ENCODE measurements around the gene SGCG.
"Not testable (repeated sequence)": the region's sequence is repeated elsewhere in the genome, so short reads cannot be mapped to it uniquely, and the experiment has no call there.

Gene SGCG

DNA sequence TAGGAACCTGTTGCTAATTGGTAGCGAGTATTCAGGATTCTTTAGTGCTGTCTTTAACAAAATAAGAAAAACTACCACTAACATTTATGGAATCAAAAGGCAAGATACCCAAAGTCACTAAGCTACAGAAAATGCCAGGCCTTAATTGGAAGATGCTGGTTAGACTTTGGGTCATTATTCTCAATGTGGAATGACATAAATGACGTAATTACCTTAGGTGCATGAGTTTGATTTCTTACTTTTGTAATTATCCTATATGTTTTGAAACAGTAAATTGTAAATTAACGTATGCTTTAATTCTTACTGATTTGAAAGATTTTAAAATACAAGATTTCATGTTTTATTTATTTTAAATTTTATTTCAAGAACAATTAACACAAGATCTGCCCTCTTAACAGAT is 25.0 kb downstream of the SGCG start:
- no peak for DNase-seq (ENCODE audit: low read depth in 2 of 2)

DNA sequence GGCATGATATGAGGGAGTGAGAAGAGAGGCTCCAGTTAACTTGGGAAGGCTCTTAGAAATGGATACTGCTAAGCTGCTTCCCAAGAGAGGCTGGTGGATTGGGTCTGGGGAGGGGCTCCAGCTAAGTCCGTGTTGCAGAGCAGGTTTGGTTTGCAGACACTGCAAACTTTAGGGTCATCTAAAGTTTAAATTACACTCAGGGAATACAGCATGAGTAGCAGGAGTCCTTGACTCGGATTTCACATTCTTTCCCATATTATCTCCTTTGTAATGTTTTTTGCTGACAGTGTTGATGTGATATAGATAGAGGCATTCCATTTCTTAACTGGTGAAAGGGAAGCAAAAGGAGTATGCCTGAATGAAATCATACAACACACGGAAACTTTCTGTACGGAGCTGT is 31.9 kb downstream of the SGCG start:
- DNase-seq (ENCODE audit: low read depth in 2 of 2): peak; percentile 26 to 30

DNA sequence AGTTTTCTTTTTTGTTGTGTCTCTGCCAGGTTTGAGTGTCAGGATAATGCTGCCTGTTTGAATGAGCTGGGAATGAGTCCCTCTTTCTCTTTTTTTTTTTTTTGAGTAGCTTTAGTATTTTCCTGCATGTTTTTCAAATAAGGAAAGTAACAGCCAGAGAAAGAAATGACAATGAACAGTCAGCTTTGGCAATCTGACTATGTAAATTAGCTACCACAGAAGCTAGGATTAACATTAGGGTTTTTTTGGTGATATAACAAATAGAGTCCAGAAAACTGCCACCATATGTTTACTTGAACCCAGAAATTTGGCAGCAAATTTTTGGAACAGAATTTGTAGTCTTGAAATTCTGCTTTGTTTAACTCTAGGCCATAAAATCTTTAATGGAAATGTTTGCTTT is 50.5 kb downstream of the SGCG start:
- DNase-seq (ENCODE audit: low read depth in 2 of 2): no peak

GRCh38 chr13:23235994-23236393 is 55.2 kb downstream of the SGCG start:
- no peak for DNase-seq (ENCODE audit: low read depth in 2 of 2)

- DNase-seq (ENCODE audit: low read depth in 2 of 2): no peak
These were observed 62.3 kb downstream of the SGCG start for GRCh38 chr13:23243066-23243465.

GRCh38 chr13:23248410-23248809 is 67.6 kb downstream of the SGCG start:
- DNase-seq (ENCODE audit: low read depth in 2 of 2): not testable (repeated sequence)

GRCh38 chr13:23254506-23254905 is 73.7 kb downstream of the SGCG start:
- no peak for DNase-seq (ENCODE audit: low read depth in 2 of 2)

- DNase-seq (ENCODE audit: low read depth in 2 of 2): no peak
These were observed 86.8 kb downstream of the SGCG start for GRCh38 chr13:23267571-23267970.

DNA sequence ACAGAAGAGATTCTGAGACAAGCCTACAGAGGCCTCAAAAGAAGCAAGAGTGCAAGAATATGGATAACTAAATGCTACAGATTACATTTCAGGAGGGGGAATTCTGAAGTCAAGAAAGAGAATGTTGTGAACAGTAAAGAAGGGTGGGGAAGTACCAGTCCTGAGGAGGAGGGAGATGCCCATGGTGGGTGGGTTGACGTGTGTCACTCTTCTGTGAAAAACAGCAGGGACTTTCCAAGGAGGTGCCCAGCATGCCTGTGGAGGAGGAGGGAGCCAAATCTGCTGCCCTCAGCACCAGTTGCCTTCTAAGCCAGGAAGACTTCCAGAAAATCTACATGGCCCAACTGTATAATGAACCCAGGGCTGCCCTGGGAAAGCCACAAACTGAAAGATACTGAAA is 87.7 kb downstream of the SGCG start:
- no peak for DNase-seq (ENCODE audit: low read depth in 2 of 2)

DNA sequence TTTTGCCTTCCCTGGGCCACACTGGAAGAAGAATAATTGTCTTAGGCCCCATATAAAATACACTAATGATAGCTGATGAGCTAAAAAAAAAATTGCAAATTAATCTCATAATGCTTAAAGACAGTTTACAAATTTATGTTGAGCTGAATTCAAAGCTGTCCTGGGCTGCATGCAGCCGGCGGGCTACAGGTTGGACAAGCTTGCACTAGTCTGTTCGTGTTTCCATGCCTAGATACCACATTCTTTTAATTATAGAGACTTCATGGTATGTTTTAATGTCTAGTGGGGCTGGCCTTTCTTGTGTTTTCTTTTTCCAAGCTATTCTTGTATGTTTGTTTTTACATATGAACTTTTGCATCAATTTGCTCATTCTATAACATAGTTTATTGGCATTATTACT is 90.6 kb downstream of the SGCG start:
- no peak for DNase-seq (ENCODE audit: low read depth in 2 of 2)

- no peak for DNase-seq (ENCODE audit: low read depth in 2 of 2)
These were observed 92.7 kb downstream of the SGCG start for GRCh38 chr13:23273498-23273897.

- no peak for DNase-seq (ENCODE audit: low read depth in 2 of 2)
These were observed 98.5 kb downstream of the SGCG start for GRCh38 chr13:23279321-23279720.

- DNase-seq (ENCODE audit: low read depth in 2 of 2): no peak
These were observed 107.8 kb downstream of the SGCG start for GRCh38 chr13:23288564-23288963.

DNA sequence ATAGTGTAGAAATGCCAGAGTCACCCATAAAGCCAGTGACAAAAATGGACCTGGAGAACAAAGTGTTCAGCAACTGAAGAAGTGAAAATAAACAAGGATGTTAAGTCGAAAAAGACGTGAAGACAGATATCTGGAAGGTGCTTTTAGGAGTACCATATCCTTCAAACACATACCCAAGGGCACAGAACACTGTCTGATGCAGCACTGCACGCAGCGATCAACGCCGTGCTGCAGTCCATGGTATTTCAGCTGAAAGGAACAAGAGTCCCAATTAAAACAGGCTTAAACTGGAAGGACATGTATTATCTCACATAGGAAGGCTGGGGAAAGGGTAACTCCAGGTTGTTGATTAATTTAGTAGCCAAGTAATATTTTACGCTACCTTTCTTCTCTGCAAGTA is 108.2 kb downstream of the SGCG start:
- no peak for DNase-seq (ENCODE audit: low read depth in 2 of 2)

DNA sequence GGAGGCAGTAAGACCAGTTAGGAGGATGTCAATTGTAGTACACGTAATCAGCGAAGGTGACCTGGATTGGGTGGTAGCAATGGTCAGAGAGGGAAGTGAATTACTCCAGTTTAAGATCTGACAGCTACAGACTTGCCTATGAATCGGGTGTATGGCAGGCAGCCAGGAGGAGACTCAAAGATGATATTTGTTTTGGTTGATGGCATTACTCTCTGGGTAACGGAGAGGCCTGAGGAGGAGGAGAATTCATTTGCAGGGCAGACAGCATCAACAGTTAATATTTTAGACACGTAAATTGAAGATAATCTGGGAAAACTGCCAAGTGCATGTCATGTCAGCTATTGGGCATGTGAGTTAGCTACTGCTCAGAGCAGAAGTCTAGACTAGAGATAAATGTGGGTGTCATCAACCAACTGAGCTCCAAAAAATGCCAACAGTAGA is 109.2 kb downstream of the SGCG start:
- peak; percentile 13 to 15 for DNase-seq (ENCODE audit: low read depth in 2 of 2)

DNA sequence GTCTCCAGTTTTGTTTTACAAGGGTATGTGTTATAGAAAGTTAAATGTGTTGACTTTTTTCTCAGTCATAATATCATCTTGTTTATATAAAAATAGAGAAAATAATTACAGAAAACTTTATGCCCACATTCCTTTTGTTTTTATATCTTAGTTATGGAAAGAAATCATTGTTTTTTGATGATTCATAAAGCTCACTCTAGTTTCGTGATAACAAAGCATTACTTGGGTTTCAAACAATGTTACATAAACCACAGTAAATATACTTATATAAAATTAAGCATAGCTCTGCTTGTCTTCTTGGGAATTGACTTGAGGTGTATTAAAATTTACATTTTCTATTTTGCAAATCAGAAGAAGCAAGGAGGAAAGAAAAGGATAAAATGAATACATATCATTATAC is 111.8 kb downstream of the SGCG start:
- DNase-seq (ENCODE audit: low read depth in 2 of 2): no peak

GRCh38 chr13:23314837-23315236 is 134.1 kb downstream of the SGCG start:
- not testable (repeated sequence) for DNase-seq (ENCODE audit: low read depth in 2 of 2)

- DNase-seq (ENCODE audit: low read depth in 2 of 2): no peak
These were observed 139.1 kb downstream of the SGCG start for GRCh38 chr13:23319883-23320224.

DNA sequence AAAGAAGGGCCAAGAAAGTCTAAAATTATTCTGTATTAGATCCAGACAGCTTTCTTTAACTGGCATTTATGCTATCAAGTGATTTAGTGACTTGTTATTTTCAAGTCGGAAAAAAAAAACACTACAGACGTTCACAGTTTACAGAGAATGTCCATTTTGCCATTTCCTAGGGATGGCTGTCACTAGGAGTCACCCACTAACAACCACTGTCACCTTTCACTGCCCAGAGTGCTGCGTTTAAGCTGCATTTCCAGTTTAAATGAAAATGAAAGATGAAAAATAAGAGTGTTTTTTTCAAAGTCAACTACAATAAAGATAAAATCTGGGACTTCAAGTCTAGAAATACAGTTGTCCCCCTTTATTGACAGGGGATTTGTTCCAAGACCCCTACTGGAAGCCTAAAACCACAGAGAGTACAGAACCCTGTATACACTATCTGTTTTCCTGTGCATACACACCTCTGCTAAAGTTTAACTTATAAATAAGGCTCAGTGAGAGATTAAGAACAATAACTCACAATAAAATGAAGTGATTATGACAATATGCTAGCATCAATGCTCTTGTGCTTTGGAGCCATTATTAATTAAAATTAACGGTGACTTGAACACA is 140.3 kb downstream of the SGCG start:
- DNase-seq (ENCODE audit: low read depth in 2 of 2): no peak

GRCh38 chr13:23321535-23322241 is 140.9 kb downstream of the SGCG start:
- peak; percentile 78 to 80 for DNase-seq (ENCODE audit: low read depth in 2 of 2)

DNA sequence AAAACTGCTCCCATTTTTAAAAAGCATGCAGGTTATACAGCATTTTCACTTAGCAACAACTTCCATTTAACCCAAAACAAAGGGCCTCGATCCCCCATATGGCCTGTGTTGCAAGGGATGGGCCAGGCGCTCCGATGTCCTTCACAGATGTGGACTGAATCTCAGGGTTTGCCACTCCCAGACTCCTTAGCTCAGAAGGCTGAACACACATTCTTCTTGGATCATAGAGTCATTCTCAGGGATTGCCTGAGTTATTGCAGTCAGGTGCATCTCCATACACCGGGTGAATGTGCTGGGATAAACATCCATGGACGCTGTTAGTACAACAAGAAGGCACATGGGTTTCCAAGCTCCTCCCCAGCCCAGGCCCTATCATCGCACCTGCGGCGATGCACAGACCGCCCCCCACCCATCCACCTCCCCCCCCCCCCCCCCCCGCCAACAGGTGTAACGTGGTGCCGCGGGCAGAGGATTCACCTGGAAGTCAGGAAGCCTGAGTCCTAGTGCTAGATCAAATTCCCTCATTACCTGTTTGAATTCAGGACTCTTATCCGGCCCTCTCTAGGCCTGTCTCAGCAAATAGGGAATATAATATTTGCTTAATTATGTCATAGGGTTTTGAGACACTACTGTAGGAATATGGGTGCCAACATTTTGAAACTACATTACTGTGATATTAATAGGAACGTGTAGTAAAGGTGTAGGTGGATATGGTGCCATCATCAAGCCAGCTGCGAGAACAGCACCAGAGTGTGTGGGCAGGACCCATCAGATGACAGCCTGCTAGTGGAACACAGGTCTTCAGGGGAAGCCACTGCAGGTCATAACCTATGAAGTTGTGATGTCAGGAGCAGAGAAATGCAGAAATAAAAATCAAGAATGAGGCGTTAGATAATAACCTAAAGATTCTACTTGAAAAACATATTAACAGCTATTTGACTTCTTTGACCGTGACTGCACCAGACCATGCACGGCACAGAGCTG is 141.9 kb downstream of the SGCG start:
- no peak for DNase-seq (ENCODE audit: low read depth in 2 of 2)

DNA sequence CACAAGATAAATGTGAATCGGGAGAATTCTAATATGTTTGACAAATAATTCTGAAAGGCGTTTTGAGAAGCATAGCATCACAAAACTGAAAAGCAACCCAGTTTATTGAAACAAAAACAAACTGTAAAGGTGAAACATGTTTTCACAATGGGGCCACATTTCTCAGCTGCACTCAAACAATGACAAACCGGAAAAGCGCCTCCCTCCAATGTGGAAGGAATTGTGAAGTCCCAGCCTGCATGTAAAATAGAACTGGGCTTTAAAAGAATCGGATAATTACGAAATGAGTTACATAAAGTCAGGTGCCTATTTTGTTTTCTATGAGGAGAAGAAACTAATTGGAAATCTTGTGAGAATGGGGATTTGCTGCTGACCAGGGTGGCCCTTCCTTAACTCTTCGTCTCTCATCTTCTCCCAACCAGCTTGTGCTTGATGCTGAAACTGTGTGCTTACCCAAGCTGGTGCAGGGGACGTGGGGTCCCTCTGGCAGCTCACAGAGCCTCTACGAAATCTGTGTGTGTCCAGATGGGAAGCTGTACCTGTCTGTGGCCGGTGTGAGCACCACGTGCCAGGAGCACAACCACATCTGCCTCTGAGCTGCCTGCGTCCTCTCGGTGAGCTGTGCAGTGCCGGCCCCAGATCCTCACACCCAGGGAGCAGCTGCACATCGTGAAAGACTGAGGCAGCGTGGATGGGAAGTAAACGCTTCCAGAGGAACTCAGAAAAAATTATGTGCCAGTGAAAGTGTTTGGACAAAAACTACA is 143.3 kb downstream of the SGCG start:
- DNase-seq (ENCODE audit: low read depth in 2 of 2): no peak
